H1 (cell line): ENCODE results near the gene MDFIC. TPM values are rescaled to one million over a fixed set of nuclear protein-coding genes. Genes with fewer than 3 reads are reported as not detected.

Experiments
- BACH1 ChIP-seq: IDR thresholded peaks from 2 replicates; pipeline ENCODE4 v1.6.1; 2012; ENCODE audit warnings: low read length, improper control_type of control experiment
- CHD2 ChIP-seq: IDR thresholded peaks from 2 replicates; pipeline ENCODE4 v1.6.1; 2012; ENCODE audit warnings: low read length, improper control_type of control experiment
- KDM4A ChIP-seq: IDR thresholded peaks from one replicate; pipeline ENCODE4 v1.7.1; 2012; ENCODE audit warnings: low read depth, mild to moderate bottlenecking, moderate library complexity, low read length, inconsistent platforms; ENCODE audit not compliant: severe bottlenecking
- NRF1 ChIP-seq: IDR thresholded peaks from 2 replicates; pipeline ENCODE4 v1.6.1; 2011; ENCODE audit warnings: mild to moderate bottlenecking, low read depth, low read length, improper control_type of control experiment
- PHF8 ChIP-seq: fragments of 200-600 bp; sonication (generic); conservative IDR thresholded peaks from 2 replicates; pipeline ENCODE4 v1.7.1; 2012; ENCODE audit warnings: low read depth, mild to moderate bottlenecking, inconsistent platforms, low read length, moderate library complexity
- polyA plus RNA-seq, 7 experiments: library from polyadenylated mRNA; depleted of rRNA in 3 of 7; stranded (reverse) in 5 of 7; unstranded in 2 of 7; fragments of >200 nt in 5 of 7; fragments of 200-250 nt in 2 of 7; gene quantifications; 1 replicate in 5 of 7; 2 replicates in 1 of 7; 4 replicates in 1 of 7; pipeline versions ENCODE4 v1.2.1 to v1.2.3, GENCODE V29; 2011 to 2013; ENCODE audit warnings: missing spikeins in 2 of 7, mixed read lengths in 2 of 7
- total RNA-seq: library from RNA; stranded (reverse); fragmentation: NEBNext Ultra II Directional; extraction: Animal tissue kit (Norgen Biotek cat#: 25700); gene quantifications from 2 replicates; pipeline ENCODE4 v1.2.1, GENCODE V29; 2021
- TF ChIP-seq, protein P1 (sequence below), 3 experiments: IDR thresholded peaks; 1 replicate in 2 of 3; 2 replicates in 1 of 3; pipeline versions ENCODE4 v1.5.1 to v1.6.1; 2011; ENCODE audit warnings: low read length in 3 of 3, mild to moderate bottlenecking in 3 of 3, inconsistent platforms in 2 of 3, low read depth in 1 of 3, moderate library complexity in 1 of 3; ENCODE audit not compliant: insufficient read depth in 1 of 3; ENCODE audit errors: control extremely low read depth in 1 of 3

MDFIC gene
- total and polyA plus RNA-seq, 2 of the 8 experiments (the other 6 are each of a cell fraction or from before 2014, with no cell fraction given): 2.3 to 11.4 TPM

DNA sequence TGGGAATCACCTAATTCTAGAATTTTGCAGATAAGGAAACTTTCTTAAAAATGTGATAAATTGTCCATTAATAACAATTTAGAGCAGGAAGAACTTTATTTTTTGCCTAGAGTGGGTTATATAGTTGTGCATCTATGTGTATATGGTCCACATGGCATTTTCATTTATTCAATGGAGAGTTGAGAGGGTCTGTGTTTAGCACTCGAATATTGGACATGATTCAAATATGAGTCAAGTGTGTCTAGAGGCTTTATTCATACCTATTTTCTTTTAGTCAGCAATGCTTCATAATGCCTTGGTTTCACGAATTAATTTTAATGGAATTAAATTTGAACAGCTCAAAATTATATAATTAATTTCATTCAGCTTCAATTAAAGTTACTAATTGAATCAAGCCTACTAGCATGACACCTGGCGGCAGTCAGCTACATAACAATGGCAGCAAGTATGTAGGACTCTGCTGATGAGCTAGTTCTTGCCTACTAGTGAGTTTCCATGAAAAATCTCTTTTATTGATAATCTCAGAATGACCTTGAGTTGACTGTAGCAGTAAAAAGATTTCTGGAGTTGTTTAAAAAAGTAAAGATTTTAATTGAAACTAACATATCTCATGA is 17.7 kb downstream of the MDFIC start (continued):
- TF ChIP-seq, protein P1, sequence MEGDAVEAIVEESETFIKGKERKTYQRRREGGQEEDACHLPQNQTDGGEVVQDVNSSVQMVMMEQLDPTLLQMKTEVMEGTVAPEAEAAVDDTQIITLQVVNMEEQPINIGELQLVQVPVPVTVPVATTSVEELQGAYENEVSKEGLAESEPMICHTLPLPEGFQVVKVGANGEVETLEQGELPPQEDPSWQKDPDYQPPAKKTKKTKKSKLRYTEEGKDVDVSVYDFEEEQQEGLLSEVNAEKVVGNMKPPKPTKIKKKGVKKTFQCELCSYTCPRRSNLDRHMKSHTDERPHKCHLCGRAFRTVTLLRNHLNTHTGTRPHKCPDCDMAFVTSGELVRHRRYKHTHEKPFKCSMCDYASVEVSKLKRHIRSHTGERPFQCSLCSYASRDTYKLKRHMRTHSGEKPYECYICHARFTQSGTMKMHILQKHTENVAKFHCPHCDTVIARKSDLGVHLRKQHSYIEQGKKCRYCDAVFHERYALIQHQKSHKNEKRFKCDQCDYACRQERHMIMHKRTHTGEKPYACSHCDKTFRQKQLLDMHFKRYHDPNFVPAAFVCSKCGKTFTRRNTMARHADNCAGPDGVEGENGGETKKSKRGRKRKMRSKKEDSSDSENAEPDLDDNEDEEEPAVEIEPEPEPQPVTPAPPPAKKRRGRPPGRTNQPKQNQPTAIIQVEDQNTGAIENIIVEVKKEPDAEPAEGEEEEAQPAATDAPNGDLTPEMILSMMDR (IDR thresholded peaks at IDR 0.05; ENCODE audit: control extremely low read depth in 1 of 3, insufficient read depth in 1 of 3, low read depth in 1 of 3, low read length in 3 of 3): peak in 2 of 3 experiments; percentile 7 to 14; a peak in 2 of 4 replicates
- TF ChIP-seq CHD2: no peak
- TF ChIP-seq BACH1: no peak
- no peak for TF ChIP-seq NRF1
- no peak for TF ChIP-seq KDM4A
- no peak for TF ChIP-seq PHF8
